ENCODE measurements around the gene NR6A1. TPM values are rescaled to one million over a fixed set of nuclear protein-coding genes. Genes with fewer than 3 reads are reported as not detected.

The NR6A1 gene
- total and polyA plus RNA-seq, 2 of the 13 experiments (the other 11 are each of a cell fraction or from before 2014, with no cell fraction given), result 28.1 to 31.5 TPM

DNA sequence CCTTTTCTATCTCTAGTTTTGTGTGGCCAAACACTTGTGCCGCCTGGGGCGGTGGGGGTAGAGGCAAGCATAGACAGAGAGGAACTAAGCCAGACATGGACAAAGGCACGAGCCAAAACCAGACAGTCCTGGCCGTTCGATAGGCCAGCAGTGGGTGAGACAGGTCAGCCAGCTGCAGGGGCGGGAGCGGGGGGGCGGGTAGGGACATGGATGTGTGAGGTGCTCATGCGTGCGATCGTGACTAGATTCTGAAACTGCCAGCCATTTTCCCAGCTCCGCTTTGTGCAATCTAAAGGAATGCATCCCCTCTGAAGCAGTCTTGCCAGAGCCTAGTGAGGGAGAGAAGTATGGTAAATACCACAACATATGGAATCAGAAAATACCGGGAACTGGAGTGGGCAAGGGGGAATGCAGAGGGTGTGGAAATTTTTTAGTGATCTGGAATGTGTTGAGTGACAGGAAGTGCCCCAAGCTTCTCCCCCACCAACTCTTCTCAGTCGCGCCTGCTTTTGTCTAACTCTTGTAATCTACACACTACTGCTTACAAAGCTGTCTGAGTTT is 111.9 kb downstream of the NR6A1 start (continued):
- TF ChIP-seq, protein P1, sequence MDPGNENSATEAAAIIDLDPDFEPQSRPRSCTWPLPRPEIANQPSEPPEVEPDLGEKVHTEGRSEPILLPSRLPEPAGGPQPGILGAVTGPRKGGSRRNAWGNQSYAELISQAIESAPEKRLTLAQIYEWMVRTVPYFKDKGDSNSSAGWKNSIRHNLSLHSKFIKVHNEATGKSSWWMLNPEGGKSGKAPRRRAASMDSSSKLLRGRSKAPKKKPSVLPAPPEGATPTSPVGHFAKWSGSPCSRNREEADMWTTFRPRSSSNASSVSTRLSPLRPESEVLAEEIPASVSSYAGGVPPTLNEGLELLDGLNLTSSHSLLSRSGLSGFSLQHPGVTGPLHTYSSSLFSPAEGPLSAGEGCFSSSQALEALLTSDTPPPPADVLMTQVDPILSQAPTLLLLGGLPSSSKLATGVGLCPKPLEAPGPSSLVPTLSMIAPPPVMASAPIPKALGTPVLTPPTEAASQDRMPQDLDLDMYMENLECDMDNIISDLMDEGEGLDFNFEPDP (CRISPR knock-in tag; conservative IDR thresholded peaks at IDR 0.05), result no peak
- TF ChIP-seq, protein P2, sequence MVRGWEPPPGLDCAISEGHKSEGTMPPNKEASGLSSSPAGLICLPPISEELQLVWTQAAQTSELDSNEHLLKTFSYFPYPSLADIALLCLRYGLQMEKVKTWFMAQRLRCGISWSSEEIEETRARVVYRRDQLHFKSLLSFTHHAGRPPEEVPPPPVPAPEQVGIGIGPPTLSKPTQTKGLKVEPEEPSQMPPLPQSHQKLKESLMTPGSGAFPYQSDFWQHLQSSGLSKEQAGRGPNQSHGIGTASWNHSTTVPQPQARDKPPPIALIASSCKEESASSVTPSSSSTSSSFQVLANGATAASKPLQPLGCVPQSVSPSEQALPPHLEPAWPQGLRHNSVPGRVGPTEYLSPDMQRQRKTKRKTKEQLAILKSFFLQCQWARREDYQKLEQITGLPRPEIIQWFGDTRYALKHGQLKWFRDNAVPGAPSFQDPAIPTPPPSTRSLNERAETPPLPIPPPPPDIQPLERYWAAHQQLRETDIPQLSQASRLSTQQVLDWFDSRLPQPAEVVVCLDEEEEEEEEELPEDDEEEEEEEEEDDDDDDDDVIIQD (CRISPR knock-in tag; IDR thresholded peaks at IDR 0.05; ENCODE audit: low read depth), result peak; percentile 62; the same call in 1 of the 2 replicates
- TF ChIP-seq YEATS4 (CRISPR knock-in tag; IDR thresholded peaks at IDR 0.05; ENCODE audit: borderline replicate concordance) (peak; percentile 64; the same call in 1 of the 2 replicates), MEIS2 (CRISPR knock-in tag; IDR thresholded peaks at IDR 0.05) (peak; percentile 60; the same call in 1 of the 2 replicates), ZNF644 (CRISPR knock-in tag; IDR thresholded peaks at IDR 0.05; ENCODE audit: low read depth) (peak; percentile 85), RBAK (CRISPR knock-in tag; IDR thresholded peaks at IDR 0.05) (no peak), ARNTL (CRISPR knock-in tag; IDR thresholded peaks at IDR 0.05) (peak; percentile 73; the same call in 1 of the 2 replicates), ZIK1 (CRISPR knock-in tag; IDR thresholded peaks at IDR 0.05; ENCODE audit: borderline replicate concordance, low read depth) (no peak), STAG1 (CRISPR knock-in tag; IDR thresholded peaks at IDR 0.05) (0 out of 2 replicates have a peak, but pooled peaks have one; percentile 13), TAF15 (IDR thresholded peaks at IDR 0.05; ENCODE audit: low read depth, low read length, poor library complexity, severe bottlenecking) (no peak), RBFOX2 (IDR thresholded peaks at IDR 0.05; ENCODE audit: low read depth, low read length) (no peak; the same call in 1 of the 2 replicates), TCF7L2 (IDR thresholded peaks at IDR 0.05; ENCODE audit: low read depth, low read length) (no peak), ZBTB42 (CRISPR knock-in tag; IDR thresholded peaks at IDR 0.05) (0 out of 2 replicates have a peak, but pooled peaks have one; percentile 56), NR2F6 (IDR thresholded peaks at IDR 0.05) (peak; percentile 73), NR2F6 (CRISPR knock-in tag; IDR thresholded peaks at IDR 0.05) (peak; percentile 56), ZNF598 (CRISPR knock-in tag; IDR thresholded peaks at IDR 0.05; ENCODE audit: borderline replicate concordance) (no peak)
- TF ChIP-seq, protein P3, sequence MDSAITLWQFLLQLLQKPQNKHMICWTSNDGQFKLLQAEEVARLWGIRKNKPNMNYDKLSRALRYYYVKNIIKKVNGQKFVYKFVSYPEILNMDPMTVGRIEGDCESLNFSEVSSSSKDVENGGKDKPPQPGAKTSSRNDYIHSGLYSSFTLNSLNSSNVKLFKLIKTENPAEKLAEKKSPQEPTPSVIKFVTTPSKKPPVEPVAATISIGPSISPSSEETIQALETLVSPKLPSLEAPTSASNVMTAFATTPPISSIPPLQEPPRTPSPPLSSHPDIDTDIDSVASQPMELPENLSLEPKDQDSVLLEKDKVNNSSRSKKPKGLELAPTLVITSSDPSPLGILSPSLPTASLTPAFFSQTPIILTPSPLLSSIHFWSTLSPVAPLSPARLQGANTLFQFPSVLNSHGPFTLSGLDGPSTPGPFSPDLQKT (CRISPR knock-in tag; IDR thresholded peaks at IDR 0.05; ENCODE audit: borderline replicate concordance), result no peak
- TF ChIP-seq, protein P4, sequence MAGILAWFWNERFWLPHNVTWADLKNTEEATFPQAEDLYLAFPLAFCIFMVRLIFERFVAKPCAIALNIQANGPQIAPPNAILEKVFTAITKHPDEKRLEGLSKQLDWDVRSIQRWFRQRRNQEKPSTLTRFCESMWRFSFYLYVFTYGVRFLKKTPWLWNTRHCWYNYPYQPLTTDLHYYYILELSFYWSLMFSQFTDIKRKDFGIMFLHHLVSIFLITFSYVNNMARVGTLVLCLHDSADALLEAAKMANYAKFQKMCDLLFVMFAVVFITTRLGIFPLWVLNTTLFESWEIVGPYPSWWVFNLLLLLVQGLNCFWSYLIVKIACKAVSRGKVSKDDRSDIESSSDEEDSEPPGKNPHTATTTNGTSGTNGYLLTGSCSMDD (CRISPR knock-in tag; IDR thresholded peaks at IDR 0.05), result no peak
- TF ChIP-seq, protein P5, sequence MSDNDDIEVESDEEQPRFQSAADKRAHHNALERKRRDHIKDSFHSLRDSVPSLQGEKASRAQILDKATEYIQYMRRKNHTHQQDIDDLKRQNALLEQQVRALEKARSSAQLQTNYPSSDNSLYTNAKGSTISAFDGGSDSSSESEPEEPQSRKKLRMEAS (IDR thresholded peaks at IDR 0.05), result peak; percentile 75
- TF ChIP-seq, protein P6, sequence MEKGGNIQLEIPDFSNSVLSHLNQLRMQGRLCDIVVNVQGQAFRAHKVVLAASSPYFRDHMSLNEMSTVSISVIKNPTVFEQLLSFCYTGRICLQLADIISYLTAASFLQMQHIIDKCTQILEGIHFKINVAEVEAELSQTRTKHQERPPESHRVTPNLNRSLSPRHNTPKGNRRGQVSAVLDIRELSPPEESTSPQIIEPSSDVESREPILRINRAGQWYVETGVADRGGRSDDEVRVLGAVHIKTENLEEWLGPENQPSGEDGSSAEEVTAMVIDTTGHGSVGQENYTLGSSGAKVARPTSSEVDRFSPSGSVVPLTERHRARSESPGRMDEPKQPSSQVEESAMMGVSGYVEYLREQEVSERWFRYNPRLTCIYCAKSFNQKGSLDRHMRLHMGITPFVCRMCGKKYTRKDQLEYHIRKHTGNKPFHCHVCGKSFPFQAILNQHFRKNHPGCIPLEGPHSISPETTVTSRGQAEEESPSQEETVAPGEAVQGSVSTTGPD (CRISPR knock-in tag; IDR thresholded peaks at IDR 0.05), result peak; percentile 82; the same call in 1 of the 2 replicates
